Middle frontal gyrus (tissue), 1 donor: ENCODE results near the gene TPP2.

ENCODE experiments used
- DNase-seq: peaks from one replicate; pipeline ENCODE4 v3.0.0-alpha.2; 2015; ENCODE audit warnings: low spot score; ENCODE audit errors: extremely low spot score

Gene TPP2

GRCh38 chr13:102724923-102725322, 128.1 kb downstream of the TPP2 start:
- no peak for DNase-seq

- no peak for DNase-seq
Measured at GRCh38 chr13:102726430-102726829, 129.6 kb downstream of the TPP2 start.
